DND-41 (cell line): ENCODE results near the gene ITPRIPL1.

ENCODE experiments used
- ATAC-seq: fragments of 200-7000 bp; cut with Tn5 transposase; 3 replicates; pipeline ENCODE4 v1.9.1; 2021; ENCODE audit warnings: low read depth; ENCODE audit not compliant: insufficient read depth
- DNase-seq: peaks from one replicate; pipeline ENCODE4 v3.0.0-alpha.2; 2020
- H2AFZ ChIP-seq: 2 replicates; pipeline ENCODE4 v1.6.0; 2012; ENCODE audit warnings: low read depth, low read length
- H3K27ac ChIP-seq: 2 replicates; pipeline ENCODE4 v1.5.1; 2012; ENCODE audit warnings: low read length, inconsistent platforms
- H3K27me3 ChIP-seq: fragments of 200-600 bp; sonication (generic); 2 replicates; pipeline ENCODE4 v1.6.0; 2012; ENCODE audit warnings: low read length, mild to moderate bottlenecking, inconsistent platforms; ENCODE audit not compliant: insufficient read depth, poor library complexity
- H3K36me3 ChIP-seq: 2 replicates; pipeline ENCODE4 v1.5.1; 2012; ENCODE audit warnings: low read length, inconsistent platforms; ENCODE audit not compliant: insufficient read depth
- H3K4me1 ChIP-seq: 2 replicates; pipeline ENCODE4 v1.5.1; 2012; ENCODE audit warnings: mild to moderate bottlenecking, low read length; ENCODE audit not compliant: insufficient read depth
- H3K4me2 ChIP-seq: 2 replicates; pipeline ENCODE4 v1.6.0; 2012; ENCODE audit warnings: mild to moderate bottlenecking, moderate library complexity, low read length, inconsistent platforms; ENCODE audit not compliant: insufficient read depth
- H3K4me3 ChIP-seq, 2 experiments: fragments of 200-600 bp in 1 of 2; shearing (Covaris generic) in 1 of 2; 2 replicates each; pipeline ENCODE4 v1.5.1; 2012 to 2016; ENCODE audit warnings: inconsistent platforms in 2 of 2, low read length in 2 of 2, mild to moderate bottlenecking in 2 of 2, low read depth in 1 of 2, moderate library complexity in 1 of 2
- H3K79me2 ChIP-seq: 2 replicates; pipeline ENCODE4 v1.6.0; 2012; ENCODE audit warnings: low read length, inconsistent platforms; ENCODE audit not compliant: insufficient read depth
- H3K9ac ChIP-seq: 2 replicates; pipeline ENCODE4 v1.6.0; 2012; ENCODE audit warnings: low read depth, mild to moderate bottlenecking, inconsistent platforms, low read length, moderate library complexity
- H3K9me3 ChIP-seq: 2 replicates; pipeline ENCODE4 v1.5.1; 2012; ENCODE audit warnings: low read length, moderate library complexity, mild to moderate bottlenecking, inconsistent platforms; ENCODE audit not compliant: insufficient read depth, severe bottlenecking
- H4K20me1 ChIP-seq: 2 replicates; pipeline ENCODE4 v1.6.0; 2012; ENCODE audit warnings: low read length; ENCODE audit not compliant: insufficient read depth
- CTCF ChIP-seq: IDR thresholded peaks from 2 replicates; pipeline ENCODE4 v1.5.1; 2012; ENCODE audit warnings: borderline replicate concordance, low read length, moderate library complexity, mild to moderate bottlenecking; ENCODE audit not compliant: poor library complexity, severe bottlenecking; ENCODE audit errors: extremely low read depth
- EZH2 ChIP-seq: IDR thresholded peaks from 3 replicates; pipeline ENCODE4 v1.6.1; 2012; ENCODE audit warnings: borderline replicate concordance, low read depth, mild to moderate bottlenecking, moderate library complexity, low read length, inconsistent platforms; ENCODE audit not compliant: severe bottlenecking

ITPRIPL1 gene

GRCh38 chr2:96325884-96326255 is 753 bp downstream of the ITPRIPL1 start:
- TF ChIP-seq EZH2 (no peak), CTCF (no peak)
- H3K4me2 ChIP-seq = peak overlapping the region; percentile 85
- H3K9me3 ChIP-seq = no peaks in the 10 kb centered on the region
- H3K27me3 ChIP-seq = peaks cover 18% of the 10 kb centered on the region
- DNase-seq (peak; percentile 60), ATAC-seq (peak; percentile 59)
- H3K9ac ChIP-seq = peak overlapping the region; percentile 69
- peak overlapping the region; percentile 93 for H2AFZ ChIP-seq
- H4K20me1 ChIP-seq = peaks cover 13% of the 10 kb centered on the region; the same call in 1 of the 2 replicates
- H3K79me2 ChIP-seq = peaks cover 36% of the 10 kb centered on the region
- peak overlapping the region; percentile 45 to 74; a peak in 3 of 4 replicates for H3K4me3 ChIP-seq
- peaks cover 62% of the 10 kb centered on the region for H3K4me1 ChIP-seq
- peaks cover 37% of the 10 kb centered on the region for H3K36me3 ChIP-seq
- peak overlapping the region; percentile 66 for H3K27ac ChIP-seq

GRCh38 chr2:96326564-96326963 is 1.4 kb downstream of the ITPRIPL1 start:
- Histone ChIP-seq H2AFZ (no peak overlapping the region), H3K9ac (peak overlapping the region; percentile 69), H3K4me3 (peak overlapping the region in 1 of 2 experiments; percentile 74; a peak in 2 of 4 replicates), H3K79me2 (peaks cover 36% of the 10 kb centered on the region), H3K4me2 (peak overlapping the region; percentile 85), H3K36me3 (peaks cover 37% of the 10 kb centered on the region), H3K27ac (peak overlapping the region; percentile 66; the same call in 1 of the 2 replicates), H3K27me3 (peaks cover 11% of the 10 kb centered on the region), H3K4me1 (peaks cover 55% of the 10 kb centered on the region), H3K9me3 (no peaks in the 10 kb centered on the region), H4K20me1 (peaks cover 13% of the 10 kb centered on the region; the same call in 1 of the 2 replicates)
- TF ChIP-seq CTCF = no peak
- no peak for TF ChIP-seq EZH2
- no peak for DNase-seq
- ATAC-seq = no peak

- Histone ChIP-seq H3K4me2 (peak overlapping the region; percentile 85), H3K4me1 (peaks cover 49% of the 10 kb centered on the region)
- DNase-seq = no peak
Measured at GRCh38 chr2:96326990-96327820, 2.1 kb downstream of the ITPRIPL1 start.

More at GRCh38 chr2:96326990-96327820, 2.1 kb downstream of the ITPRIPL1 start:
- Histone ChIP-seq H3K9me3 (no peaks in the 10 kb centered on the region), H3K36me3 (peaks cover 37% of the 10 kb centered on the region), H4K20me1 (peaks cover 13% of the 10 kb centered on the region; the same call in 1 of the 2 replicates), H3K27me3 (peaks cover 6% of the 10 kb centered on the region), H2AFZ (no peak overlapping the region), H3K27ac (no peak overlapping the region), H3K9ac (0 out of 2 replicates have a peak overlapping the region, but pooled peaks have one; percentile 69), H3K79me2 (peaks cover 36% of the 10 kb centered on the region), H3K4me3 (no peak overlapping the region)
- no peak for TF ChIP-seq EZH2
- TF ChIP-seq CTCF = no peak
- no peak for ATAC-seq
